HG03025 (cell line): ENCODE data around the gene DGKD.

ENCODE experiments used
- ATAC-seq: cut with Tn5 transposase; IDR thresholded peaks from one replicate; pipeline ENCODE4 v1.9.1; 2021; ENCODE audit warnings: mild to moderate bottlenecking, moderate library complexity; ENCODE audit not compliant: unreplicated experiment, low FRiP score

Gene DGKD

GRCh38 chr2:233422649-233423551 lies 68.6 kb downstream of the DGKD start:
- no peak for ATAC-seq

- ATAC-seq = no peak
These were observed 69.2 kb downstream of the DGKD start for GRCh38 chr2:233423552-233423860.

- ATAC-seq = no peak
These were observed 70.1 kb downstream of the DGKD start for GRCh38 chr2:233424154-233424951.

GRCh38 chr2:233426619-233427342 lies 72.5 kb downstream of the DGKD start:
- no peak for ATAC-seq

GRCh38 chr2:233428008-233428407 lies 73.7 kb downstream of the DGKD start:
- no peak for ATAC-seq

GRCh38 chr2:233428438-233428837 lies 74.1 kb downstream of the DGKD start:
- no peak for ATAC-seq

GRCh38 chr2:233429175-233429897 lies 75.0 kb downstream of the DGKD start:
- ATAC-seq = no peak

GRCh38 chr2:233430081-233430480 lies 75.8 kb downstream of the DGKD start:
- ATAC-seq = no peak

- no peak for ATAC-seq
These were observed 76.4 kb downstream of the DGKD start for GRCh38 chr2:233430651-233431050.

- ATAC-seq = no peak
These were observed 78.7 kb downstream of the DGKD start for GRCh38 chr2:233433029-233433428.

- ATAC-seq = no peak
These were observed 79.5 kb downstream of the DGKD start for GRCh38 chr2:233433794-233434193.

GRCh38 chr2:233434666-233435330 lies 80.5 kb downstream of the DGKD start:
- no peak for ATAC-seq

- no peak for ATAC-seq
These were observed 81.3 kb downstream of the DGKD start for GRCh38 chr2:233435436-233436190.

- ATAC-seq = no peak
These were observed 81.9 kb downstream of the DGKD start for GRCh38 chr2:233436191-233436581.

GRCh38 chr2:233436691-233437438 lies 82.6 kb downstream of the DGKD start:
- ATAC-seq = no peak

- no peak for ATAC-seq
These were observed 83.2 kb downstream of the DGKD start for GRCh38 chr2:233437439-233437955.

GRCh38 chr2:233438573-233439147 lies 84.4 kb downstream of the DGKD start:
- ATAC-seq = no peak

GRCh38 chr2:233439191-233439590 lies 84.9 kb downstream of the DGKD start:
- ATAC-seq = no peak
